GM19452 (cell line): ENCODE data around the gene GBA3.

Experiments
- ATAC-seq: cut with Tn5 transposase; IDR thresholded peaks from one replicate; pipeline ENCODE4 v1.9.1; 2021; ENCODE audit not compliant: unreplicated experiment

The GBA3 gene

DNA sequence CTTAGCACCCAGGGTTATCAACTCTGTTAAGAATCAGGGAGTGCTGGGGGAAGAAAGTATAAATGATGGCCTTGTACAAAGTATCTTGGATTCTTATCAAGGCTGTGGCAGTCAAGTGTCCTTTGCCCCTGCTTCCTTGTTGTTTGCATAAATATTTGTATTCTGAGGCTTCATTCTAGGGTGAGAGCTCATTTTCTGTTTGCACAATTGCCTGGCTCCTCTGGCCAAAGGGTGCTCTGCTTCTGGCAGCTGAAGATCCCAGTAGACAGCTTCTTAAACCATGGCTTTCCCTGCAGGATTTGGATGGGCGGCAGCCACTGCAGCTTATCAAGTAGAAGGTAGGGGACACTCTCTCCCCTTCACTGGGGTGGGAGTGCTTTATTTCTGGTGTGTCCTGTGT lies at the start of gene GBA3:
Gene GBA3 (plus strand): TSS at position 202 of the 400 bp plus-strand sequence.
- no peak for ATAC-seq

DNA sequence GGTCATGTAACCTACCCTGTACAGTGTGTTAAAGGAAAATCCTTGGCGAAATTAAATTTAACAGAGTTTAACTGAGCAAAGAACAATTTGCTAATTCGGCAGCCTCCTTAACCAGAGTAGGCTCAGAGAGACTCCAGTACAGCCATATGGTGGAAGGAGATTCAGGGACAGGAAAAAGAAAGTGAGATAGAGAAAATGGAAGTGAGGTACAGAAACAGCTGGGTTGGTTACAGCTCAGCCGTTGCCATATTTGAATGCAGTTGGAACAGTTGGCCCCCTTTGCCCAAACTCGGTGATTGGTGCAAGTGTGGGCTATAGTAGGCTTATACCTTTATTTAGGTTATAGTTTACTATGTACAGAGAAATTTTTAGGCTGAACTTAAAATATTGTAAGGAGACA lies 48.8 kb upstream of the GBA3 start:
- ATAC-seq = no peak

DNA sequence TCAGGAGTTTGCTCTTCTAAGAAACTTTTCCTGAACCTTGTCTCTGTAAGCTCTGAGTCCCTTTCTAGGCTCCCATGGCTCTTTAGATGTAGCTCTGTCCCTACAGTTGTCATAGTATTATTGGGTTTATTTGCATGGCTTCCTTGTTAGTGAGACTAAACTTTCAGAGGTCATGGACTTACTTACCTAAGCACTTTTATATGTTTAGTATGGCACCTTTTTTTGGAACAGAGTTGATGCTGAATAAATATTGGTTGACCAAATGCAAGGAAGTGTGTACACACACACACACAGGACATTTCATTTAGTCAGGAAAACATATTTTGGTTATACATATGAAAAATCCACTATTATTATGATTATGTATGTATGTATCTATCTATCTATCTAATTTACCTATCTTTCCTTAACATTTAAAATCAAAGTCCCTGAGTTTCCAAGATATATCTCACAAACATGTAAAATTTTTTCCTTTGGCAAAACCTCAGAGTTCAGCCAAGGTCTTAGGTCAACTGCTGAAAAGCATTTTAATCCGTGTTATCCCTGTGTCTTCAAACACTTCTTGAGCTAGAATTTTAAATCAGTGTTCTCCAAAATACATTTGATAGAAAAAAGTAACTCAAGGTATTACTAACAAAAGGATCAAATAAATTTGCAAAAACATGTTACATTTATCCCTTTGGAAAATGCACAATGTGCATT lies 47.1 kb upstream of the GBA3 start:
- ATAC-seq = no peak

DNA sequence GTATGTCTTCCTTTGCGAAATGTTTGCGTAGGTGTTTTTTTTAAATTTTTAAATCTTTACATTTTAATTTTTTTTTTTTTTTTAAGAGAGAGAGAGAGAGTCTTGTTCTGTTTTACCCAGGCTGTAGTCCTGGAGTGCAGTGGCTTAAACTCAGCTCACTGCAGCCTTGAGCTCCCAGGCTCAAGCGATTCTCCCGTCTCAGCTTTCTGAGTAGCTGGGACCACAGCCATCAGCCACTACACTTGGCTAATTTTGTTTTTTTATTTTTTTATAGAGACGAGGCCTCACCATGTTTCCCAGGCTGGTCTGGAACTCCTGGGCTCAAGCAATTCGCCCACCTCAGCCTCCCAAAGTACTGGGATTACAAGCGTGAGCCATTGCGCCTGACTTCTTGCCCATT lies 43.7 kb upstream of the GBA3 start:
- no peak for ATAC-seq

DNA sequence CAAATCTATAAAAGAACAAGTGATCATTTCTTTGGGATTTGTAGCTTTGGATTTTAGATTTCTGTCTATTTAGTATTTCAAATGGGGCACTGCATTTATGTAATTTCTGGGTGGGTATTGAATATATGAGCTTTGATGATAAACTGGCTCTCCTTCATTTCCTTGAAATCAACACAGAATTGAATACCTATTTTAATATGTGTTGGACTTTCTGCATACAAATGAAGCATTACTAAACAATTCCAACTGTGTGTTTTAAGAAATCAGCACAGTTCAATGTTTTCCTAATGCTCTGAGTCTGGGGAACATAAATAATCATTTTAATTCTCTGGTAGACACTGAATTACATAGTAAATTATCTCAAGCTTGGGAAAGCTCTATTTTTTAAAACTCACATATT lies 42.0 kb upstream of the GBA3 start:
- no peak for ATAC-seq

DNA sequence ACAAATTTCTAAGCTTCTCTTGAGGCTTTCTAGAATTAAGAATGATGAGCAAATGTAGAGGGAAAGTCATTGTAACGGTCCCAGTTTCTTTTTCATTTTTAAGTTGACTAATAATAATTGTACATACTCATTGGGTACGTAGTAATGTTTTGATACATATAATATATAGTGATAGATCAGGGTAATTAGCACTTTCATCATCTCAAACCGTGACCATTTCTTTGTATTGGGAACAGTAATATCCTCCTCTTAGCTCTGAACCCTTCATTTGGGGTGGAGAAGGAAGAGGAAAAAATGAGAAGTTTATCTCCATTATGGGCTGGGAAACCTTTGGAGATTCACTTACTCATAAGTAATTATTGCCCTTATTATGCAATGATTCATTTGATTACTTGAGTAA lies 39.0 kb upstream of the GBA3 start:
- ATAC-seq = no peak

DNA sequence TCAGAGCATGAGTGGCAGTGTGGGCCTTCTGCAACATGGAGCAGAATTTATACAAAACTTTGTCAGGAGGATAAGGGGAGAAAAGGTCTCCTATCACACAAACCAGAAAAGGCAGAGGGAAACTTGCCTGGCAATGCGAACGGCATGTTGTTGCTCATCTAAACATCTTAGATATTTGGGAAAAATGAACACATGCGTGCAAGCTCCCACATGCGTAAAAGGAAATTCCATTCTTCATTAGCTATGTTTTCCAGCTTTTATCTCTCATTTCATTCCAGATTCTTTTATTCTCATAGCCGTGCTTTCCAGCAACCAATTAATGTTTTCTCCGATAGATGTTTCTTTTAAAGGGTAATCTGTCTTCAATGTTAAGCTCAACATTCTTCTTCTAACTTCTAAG lies 31.3 kb upstream of the GBA3 start:
- ATAC-seq = no peak

DNA sequence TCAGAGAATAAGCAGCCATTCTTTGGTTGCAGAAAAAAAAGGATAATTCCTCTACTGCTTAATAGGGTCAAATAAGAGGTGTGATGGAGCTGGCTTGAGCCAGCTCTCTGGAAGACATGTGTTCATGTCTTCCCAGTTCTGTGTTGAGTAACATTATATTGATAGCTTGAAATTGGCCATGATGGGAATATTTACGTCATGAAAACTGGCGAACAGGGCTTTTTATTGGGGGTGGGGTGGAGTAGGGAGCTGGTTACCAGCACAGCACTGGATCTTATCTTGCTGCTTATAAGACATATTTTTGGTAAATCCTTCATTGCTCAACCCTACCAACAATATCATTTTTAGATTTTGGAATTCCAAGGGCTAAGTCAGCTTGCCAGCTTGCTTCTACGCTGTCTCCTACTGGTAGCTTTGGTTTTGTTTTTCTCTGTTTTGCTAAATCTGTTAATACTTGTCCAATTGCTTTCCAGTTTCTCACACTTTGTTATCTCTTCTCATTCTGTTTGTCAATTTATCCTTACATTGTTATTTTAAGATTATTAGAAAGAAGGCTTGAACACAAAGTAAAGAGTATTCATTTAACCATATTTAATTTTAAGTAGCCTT lies 25.3 kb upstream of the GBA3 start:
- no peak for ATAC-seq

DNA sequence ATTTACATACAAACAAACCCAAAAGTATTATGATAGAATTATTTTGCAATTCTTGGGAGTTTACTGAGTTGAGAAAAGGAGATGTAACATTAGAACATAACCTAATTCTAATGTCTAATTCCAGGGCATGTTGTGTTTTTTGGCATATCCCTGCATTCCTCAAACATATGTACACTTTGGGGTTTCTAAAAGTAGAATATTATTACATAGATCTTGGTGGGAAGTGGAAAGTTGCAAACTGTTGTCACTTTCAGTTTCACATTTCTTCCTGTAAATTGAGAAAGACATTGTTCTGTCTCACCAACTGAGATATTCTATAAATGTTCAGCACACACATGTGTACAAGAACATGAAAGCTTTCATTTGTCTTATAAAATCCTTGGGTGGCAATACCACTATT lies 24.4 kb upstream of the GBA3 start:
- no peak for ATAC-seq

DNA sequence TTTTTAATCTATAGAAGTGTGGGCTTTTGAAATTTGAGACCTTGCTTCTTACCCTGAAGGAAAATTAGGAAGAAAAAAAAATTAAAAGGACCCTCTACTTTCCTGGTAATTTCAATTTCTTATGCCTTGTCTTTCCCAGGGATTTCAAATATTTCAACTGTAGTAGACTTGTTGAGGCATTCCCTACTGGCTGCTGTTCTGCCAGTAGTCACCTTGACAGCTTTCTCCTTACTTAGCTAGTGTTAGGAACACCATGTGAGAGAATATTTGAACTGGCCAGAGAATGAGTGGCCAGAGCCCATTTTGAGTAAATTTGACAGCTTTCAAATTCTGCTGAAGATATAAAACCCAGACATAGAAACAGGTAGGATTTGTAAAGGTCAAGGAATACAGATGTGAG lies 24.0 kb upstream of the GBA3 start:
- ATAC-seq = no peak

DNA sequence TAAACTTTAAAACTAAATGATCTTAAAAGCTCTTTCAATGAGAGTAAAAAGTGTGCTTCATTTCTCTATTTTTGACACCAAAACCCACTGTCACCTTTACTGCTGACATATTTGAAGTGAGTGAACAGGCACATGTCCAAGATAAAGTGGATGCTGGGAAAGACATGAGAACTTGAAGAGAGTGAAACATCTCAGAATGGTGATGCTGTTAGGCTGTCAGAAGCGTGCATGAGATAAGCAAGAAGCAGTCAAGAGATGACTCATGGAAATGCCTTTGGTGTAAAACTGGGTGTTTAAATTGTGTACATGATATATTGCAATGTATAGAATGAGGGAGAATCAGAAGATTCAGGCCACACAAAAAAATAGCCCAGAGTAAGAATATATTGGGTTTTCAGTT lies 21.8 kb upstream of the GBA3 start:
- ATAC-seq = no peak

DNA sequence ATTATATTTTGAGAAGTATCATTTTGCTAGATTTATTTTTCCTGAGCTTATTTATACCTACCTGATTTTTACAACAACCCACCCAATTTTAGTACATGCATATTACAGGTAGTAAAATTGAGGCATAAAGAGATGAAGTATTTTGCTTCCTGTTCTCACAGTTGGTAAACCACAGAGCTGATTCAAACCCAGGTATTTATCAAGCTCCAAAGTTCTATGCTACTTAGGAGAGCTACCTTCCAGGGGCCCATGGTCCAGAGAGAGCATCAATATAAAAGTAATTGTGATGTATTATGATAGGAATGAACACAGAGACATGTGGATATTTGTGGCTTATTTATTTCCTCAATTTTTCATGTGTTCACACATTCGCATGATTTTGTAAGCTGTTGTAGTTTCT lies 20.2 kb upstream of the GBA3 start:
- ATAC-seq = no peak

DNA sequence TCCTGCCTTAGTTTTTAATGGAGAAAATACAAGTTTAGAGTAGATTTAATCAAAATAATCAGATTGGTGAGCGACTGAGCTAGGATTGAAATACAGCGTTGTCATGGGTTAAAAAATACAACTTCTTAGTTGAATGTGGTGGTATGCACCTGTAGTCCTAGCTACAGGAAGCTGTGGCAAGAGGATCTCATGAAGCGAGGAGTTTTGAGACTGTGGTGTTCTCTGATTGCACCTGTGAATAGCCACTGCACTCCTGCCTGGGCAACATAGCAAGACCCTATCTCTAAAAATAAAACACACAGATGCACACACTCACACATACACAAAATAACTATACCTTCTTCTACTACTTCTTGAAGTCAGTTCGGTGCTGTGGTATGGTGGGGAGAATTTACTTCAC lies 19.8 kb upstream of the GBA3 start:
- no peak for ATAC-seq

DNA sequence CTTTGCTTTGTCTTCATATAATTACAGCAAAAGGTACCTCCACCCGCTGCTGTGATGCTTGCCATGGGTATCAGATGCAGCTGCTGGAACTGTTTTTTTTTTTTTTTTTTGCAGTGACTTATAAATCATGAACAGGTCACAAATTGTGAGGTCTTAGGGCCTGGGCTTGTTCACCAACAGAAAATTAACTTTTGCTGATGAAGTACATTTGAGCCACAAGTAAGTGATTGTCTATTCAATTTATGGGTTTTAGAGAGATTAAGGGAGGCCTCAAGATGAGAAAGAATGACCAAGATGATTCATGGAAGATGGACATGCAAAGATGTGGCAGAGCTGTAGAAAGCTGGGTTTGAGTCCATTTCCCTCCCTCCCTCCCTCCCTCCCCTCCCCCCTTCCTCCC lies 18.0 kb upstream of the GBA3 start:
- ATAC-seq = no peak

DNA sequence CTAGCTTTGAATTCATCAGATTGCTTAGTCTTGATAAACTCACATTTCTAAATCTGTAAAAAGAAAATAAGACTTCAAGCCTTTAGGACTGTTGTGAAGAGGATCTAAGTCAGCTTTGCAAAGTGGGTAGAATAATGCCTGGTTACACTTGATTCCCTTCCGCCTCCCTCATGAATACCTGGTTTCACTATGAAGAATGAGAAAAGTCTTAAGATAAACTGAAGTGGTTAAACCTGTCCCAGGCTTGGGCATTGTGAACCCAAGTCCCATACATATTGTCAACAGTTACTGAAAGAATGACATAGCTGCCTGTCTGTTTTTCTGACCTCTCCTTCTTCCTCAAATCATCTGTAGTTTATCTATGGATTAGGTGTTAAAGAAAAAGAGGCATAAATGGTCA lies 16.7 kb upstream of the GBA3 start:
- ATAC-seq = no peak

DNA sequence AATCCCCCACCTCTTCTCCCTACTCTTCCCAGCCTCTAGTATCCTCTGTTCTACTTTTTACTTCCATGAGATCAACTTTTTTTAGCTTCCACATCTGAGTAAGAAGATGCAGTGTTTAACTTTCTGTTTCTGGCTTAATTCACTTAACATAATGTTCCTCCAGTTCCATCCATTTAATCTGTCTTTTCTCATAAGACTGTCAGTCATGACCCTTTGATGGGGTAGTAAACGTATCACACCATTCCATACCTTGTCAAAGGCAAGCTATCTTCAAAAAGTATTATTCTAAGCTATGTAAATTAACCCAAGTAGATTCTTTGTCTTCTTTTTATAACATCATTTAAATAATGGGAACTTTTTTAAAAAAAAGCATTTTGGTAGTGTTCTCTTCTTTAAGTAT lies 15.0 kb upstream of the GBA3 start:
- ATAC-seq = no peak

DNA sequence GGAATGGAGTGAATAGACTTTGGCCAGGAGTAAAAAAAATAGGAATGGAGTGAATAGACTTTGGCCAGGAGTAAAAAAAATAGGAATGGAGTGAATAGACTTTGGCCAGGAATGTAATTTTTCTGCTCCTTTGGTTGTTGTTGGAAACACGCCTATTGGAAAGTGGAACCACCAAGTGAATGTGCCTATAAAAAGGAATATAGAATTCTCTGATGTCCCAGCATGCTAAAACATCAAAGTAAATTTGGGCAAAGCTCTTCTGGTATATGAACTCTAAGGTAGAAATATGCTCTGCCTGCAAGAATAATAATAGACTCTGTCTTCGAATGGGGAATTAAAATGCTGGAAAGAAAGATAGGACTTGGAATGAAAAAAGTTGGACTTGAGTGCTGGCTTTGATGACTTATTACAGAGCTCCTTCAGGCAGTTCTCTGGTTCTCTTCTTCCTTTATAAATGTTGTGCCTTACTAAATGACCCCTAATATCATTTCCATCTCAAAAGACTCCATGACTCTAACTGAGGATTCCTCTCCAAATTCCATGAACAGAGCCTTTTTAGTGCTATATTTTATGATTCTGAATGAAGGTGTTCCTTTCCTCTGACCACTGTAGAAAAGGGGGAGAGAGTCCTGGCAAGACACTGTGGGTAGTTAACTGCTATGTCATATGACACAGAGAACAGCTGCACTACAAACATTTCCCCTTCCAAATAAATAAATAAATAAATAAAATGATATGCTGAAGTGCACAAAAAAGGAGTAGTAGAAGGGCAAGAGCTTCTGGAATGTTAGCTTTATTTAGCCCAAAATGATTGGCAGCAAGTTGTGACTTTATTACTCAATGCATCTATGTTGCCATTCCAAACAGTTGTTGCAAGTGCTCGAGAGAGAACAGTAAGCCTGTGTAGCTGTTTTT lies 13.5 kb upstream of the GBA3 start:
- no peak for ATAC-seq

DNA sequence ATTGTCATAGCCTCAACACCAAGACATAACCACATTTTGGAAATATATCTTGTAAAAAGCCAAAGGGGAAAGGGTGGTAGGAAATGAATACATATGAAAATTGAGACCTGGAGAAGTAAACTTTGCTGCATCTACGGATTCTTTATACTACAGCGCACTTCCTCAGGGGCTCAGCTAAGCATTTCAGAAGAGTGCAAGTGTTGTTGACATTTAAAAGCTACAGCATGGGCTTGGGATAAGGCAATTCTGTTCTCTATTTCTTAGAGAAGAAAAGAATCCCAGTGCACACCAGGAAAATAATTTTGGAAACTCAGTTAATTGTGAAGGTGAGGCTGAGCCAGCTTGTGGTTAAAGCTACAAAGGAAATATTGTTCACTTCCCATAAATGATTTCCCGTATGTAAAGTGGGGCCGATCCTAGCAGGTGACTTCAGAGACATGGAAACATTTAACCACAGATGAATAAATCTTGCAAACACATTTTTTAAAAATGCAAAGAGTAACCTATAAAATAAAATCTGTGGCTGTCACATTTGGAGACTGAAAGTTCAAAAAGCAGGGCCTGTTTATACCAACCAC lies 12.6 kb upstream of the GBA3 start:
- ATAC-seq = no peak

DNA sequence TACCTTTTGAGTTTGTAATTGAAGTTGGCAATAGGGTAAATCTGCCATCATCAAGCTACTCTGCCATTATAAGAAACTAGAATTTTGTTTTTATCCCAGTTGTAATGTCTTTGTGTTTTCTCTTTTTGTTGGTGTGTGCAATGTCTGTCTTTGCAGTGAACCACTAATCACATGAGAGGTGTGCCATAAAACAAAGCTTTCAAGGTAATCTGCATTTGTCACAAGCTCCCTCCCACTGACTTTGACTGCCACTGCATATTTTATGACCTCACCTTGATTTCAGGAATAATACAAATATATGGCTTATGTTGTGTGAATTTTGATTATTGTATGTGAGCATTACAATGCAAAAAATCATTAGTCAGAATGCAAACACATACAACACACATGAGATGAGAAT lies 9.0 kb upstream of the GBA3 start:
- ATAC-seq = no peak

DNA sequence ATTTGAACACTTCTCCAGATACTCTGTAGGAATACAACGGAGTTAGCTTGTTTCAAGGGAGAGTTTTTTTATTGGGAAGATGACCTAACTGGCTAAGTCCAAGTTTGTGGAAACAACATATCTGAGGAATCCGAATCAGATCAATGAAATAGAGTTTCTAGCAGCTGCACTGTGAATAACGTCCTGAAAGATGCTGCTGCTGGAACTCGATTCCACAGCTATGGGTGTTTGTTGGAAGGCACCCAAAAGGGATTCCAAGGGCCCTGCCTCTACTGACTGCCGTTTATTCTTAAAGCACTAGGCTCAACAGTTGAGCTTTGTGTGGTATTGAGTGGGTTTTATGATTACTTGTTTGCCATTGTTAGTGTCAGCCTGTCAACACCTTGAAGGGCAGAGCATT lies 6.6 kb upstream of the GBA3 start:
- ATAC-seq = no peak

DNA sequence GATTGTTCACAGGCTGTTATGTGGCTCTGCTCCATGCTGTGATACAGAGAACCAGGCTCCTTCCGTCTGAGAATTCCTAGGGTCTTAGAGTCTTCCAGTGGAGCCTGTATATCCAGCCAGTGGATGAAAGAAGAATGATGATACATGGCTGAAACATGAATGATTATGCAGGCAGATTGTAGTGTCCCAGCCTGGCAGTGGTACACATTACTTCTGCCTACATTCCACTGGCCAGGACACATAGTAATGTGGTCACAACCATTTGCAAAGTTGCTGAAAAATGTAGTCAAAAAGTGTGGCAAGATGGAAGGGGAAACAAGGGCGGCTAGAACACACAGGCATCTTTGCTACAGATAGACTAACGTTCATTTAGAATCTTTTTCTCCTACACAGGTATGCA lies 4.5 kb upstream of the GBA3 start:
- no peak for ATAC-seq

DNA sequence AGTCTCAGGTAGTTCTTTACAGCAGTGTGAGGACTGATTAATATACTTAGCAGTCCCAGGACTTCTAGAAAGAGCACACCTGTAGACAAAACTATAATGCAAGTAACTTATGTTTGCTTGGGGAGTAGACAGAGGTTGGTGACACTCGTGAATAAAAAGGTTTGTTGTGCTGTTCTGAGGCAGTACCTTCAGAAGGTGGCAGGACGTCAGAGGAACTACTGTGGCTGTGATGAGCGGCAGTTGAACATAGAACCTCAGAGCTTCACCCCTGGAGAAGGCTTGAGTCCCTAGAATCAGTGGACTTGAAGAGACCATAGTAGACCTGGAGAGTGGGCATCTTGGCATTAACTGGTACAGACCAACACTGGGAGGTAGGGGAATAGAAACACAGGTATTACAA lies 3.3 kb upstream of the GBA3 start:
- ATAC-seq = no peak
